22Rv1 (cell line): Measurements from ENCODE around the gene BORCS5.

Experiments
- CTCF ChIP-seq: fragments of 450-650 bp; IDR thresholded peaks from 2 replicates; pipeline ENCODE4 v1.5.1; 2017; ENCODE audit warnings: mild to moderate bottlenecking
- ZFX ChIP-seq: fragments of 450-650 bp; IDR thresholded peaks from 2 replicates; pipeline ENCODE4 v1.6.1; 2017; ENCODE audit warnings: antibody characterized with exemption, borderline replicate concordance

DNA sequence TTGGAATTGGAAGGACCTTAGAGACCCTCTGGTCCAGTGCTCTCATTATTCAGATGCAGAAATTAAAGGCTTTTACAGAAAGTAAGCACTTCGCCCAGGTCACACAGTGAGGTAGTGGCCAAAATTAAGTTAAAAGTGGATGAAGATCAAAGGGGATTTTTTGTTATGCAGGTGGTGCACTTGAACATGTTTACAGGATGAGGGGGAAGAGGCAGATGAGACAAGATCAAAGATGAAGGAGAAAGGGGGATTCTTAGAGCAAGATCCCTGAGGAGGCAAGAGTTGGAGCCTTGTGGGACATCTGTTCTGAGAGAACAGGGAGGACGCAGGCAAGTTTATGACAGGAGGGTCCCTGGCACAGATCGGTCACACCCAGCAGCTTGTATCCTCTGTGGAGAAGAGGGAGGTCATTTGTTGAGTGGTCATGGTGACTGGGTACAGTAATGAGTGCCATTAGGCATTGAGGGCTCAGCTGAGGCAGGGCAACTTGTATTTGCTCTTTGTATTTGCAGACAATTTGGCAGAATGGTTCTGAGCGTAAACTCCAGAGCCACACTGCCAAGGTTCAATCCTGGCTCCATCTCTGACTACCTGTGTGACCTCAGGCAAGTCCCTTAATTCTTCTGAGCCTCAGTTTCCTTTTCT lies 84.0 kb downstream of the BORCS5 start:
- TF ChIP-seq CTCF (no peak), ZFX (no peak)
